ENCODE measurements around the gene KIAA1958. TPM values are rescaled to one million over a fixed set of nuclear protein-coding genes. Genes with fewer than 3 reads are reported as not detected.

Gene KIAA1958
- total and polyA plus RNA-seq, 10 of the 15 experiments (the other 5 are each of a cell fraction or from before 2014, with no cell fraction given), result 0.53 to 8.7 (median 4.0) TPM

- SMC1A ChIA-PET (ENCODE audit: uncharacterized antibody, unreplicated experiment), result no interaction called here
- H2AFZ ChIP-seq (ENCODE audit: control insufficient read depth, low read depth, low read length), result no peak overlapping the region
- CTCF ChIA-PET, result interaction anchor here (2.3 kb wide), 1 partner anchor 298 kb away, joined by 4 read pairs; no protein-coding TSS in a partner anchor
Measured at GRCh38 chr9:112604790-112605189, 118.2 kb downstream of the KIAA1958 start.

GRCh38 chr9:112605518-112605917, 118.9 kb downstream of the KIAA1958 start:
- POLR2A ChIA-PET, result no interaction called here
- CTCF ChIA-PET, result no interaction called here
- peak overlapping the region; percentile 71 for H3K27ac ChIP-seq (ENCODE audit: control insufficient read depth, insufficient read depth)
- H4K20me1 ChIP-seq (ENCODE audit: control insufficient read depth, insufficient read depth), result no peaks in the 10 kb centered on the region
- RAD21 ChIA-PET (ENCODE audit: unreplicated experiment), result no interaction called here
- H3K4me1 ChIP-seq (ENCODE audit: control insufficient read depth, insufficient read depth, low read length), result peaks cover 12% of the 10 kb centered on the region
- no peaks in the 10 kb centered on the region for H3K27me3 ChIP-seq (replicated peaks in 1 of 2; ENCODE audit: control insufficient read depth in 2 of 2, insufficient read depth in 2 of 2, low read length in 1 of 2)
- no peaks in the 10 kb centered on the region for H3K9me3 ChIP-seq (replicated peaks; ENCODE audit: control insufficient read depth, insufficient read depth, low read length)
- SMC1A ChIA-PET (ENCODE audit: uncharacterized antibody, unreplicated experiment), result no interaction called here
- no TSS peak for BruUV-seq (replicated peaks)
- H3K9ac ChIP-seq (ENCODE audit: control insufficient read depth, insufficient read depth, low read length), result no peak overlapping the region
- ATAC-seq (peak; percentile 96), DNase-seq (ENCODE audit: low read depth, low spot score) (peak; percentile 55), FAIRE-seq (peak; percentile 91)
- H3K4me3 ChIP-seq, result peak overlapping the region; percentile 17; the same call in 1 of the 2 replicates
- in situ Hi-C loops (cut with MboI), result no loop called here
- peak overlapping the region; percentile 78 for H3K4me2 ChIP-seq (ENCODE audit: control insufficient read depth, insufficient read depth)
- H3K36me3 ChIP-seq (ENCODE audit: control insufficient read depth in 2 of 2, insufficient read depth in 2 of 2, low read length in 1 of 2), result no peaks in the 10 kb centered on the region
- 0% methylated on average over 1 of the region's 1 CpG for WGBS (ENCODE audit: insufficient coverage, insufficient replicate concordance, low lambda C conversion rate, missing lambda C conversion rate)
- H2AFZ ChIP-seq (ENCODE audit: control insufficient read depth, low read depth, low read length), result peak overlapping the region; percentile 43; the same call in 1 of the 2 replicates
- intact Hi-C loops (cut with micrococcal nuclease; ENCODE audit: unreplicated experiment), result no loop called here
- H3K79me2 ChIP-seq (ENCODE audit: control insufficient read depth, insufficient read depth, low read length), result no peaks in the 10 kb centered on the region
- TF ChIP-seq BHLHE40 (IDR thresholded peaks at IDR 0.05; ENCODE audit: borderline replicate concordance in 1 of 2, low read depth in 2 of 2, low read length in 1 of 2), result no peak; a peak in 1 of 4 replicates
- TF ChIP-seq E2F4 (IDR thresholded peaks at IDR 0.05; ENCODE audit: low read depth, low read length), result no peak
- 0 out of 2 replicates have a peak, but pooled peaks have one; percentile 17 for TF ChIP-seq REST (IDR thresholded peaks at IDR 0.05; ENCODE audit: low read depth, low read length)
- TF ChIP-seq IKZF1 (conservative IDR thresholded peaks at IDR 0.05), result no peak
- TF ChIP-seq MAX (IDR thresholded peaks at IDR 0.05; ENCODE audit: low read depth, low read length), result no peak

More at GRCh38 chr9:112604790-112605189, 118.2 kb downstream of the KIAA1958 start:
- BruUV-seq (replicated peaks), result no TSS peak
- no peaks in the 10 kb centered on the region for H3K9me3 ChIP-seq (replicated peaks; ENCODE audit: control insufficient read depth, insufficient read depth, low read length)
- TF ChIP-seq BACH1 (IDR thresholded peaks at IDR 0.05; ENCODE audit: borderline replicate concordance) (no peak), ZNF384 (IDR thresholded peaks at IDR 0.05; ENCODE audit: borderline replicate concordance, low read depth, low read length) (no peak), NFIC (IDR thresholded peaks at IDR 0.05; ENCODE audit: low read depth, low read length) (no peak), E2F4 (IDR thresholded peaks at IDR 0.05; ENCODE audit: low read depth, low read length) (no peak), NR2C2 (IDR thresholded peaks at IDR 0.05; ENCODE audit: borderline replicate concordance, control insufficient read depth, insufficient read length, low read depth) (no peak), MYC (IDR thresholded peaks at IDR 0.05; ENCODE audit: insufficient read depth, insufficient read length, insufficient replicate concordance, low read length, severe bottlenecking) (no peak), NFYB (IDR thresholded peaks at IDR 0.05; ENCODE audit: insufficient read depth, low read depth, low read length) (no peak), CBX5 (IDR thresholded peaks at IDR 0.05; ENCODE audit: low read depth) (no peak), WRNIP1 (IDR thresholded peaks at IDR 0.05; ENCODE audit: borderline replicate concordance, low read depth, low read length) (no peak)
- H3K36me3 ChIP-seq (ENCODE audit: control insufficient read depth in 2 of 2, insufficient read depth in 2 of 2, low read length in 1 of 2), result no peaks in the 10 kb centered on the region
- no peak for DNase-seq (ENCODE audit: low read depth, low spot score)
- H3K79me2 ChIP-seq (ENCODE audit: control insufficient read depth, insufficient read depth, low read length), result no peaks in the 10 kb centered on the region
- H3K27me3 ChIP-seq (replicated peaks in 1 of 2; ENCODE audit: control insufficient read depth in 2 of 2, insufficient read depth in 2 of 2, low read length in 1 of 2), result no peaks in the 10 kb centered on the region
- in situ Hi-C loops (cut with MboI), result no loop called here
- intact Hi-C loops (cut with micrococcal nuclease; ENCODE audit: unreplicated experiment), result no loop called here
- peak overlapping the region; percentile 71 for H3K27ac ChIP-seq (ENCODE audit: control insufficient read depth, insufficient read depth)
- H3K4me2 ChIP-seq (ENCODE audit: control insufficient read depth, insufficient read depth), result peak overlapping the region; percentile 78
- H3K9ac ChIP-seq (ENCODE audit: control insufficient read depth, insufficient read depth, low read length), result no peak overlapping the region
- H3K4me3 ChIP-seq, result no peak overlapping the region
- H3K4me1 ChIP-seq (ENCODE audit: control insufficient read depth, insufficient read depth, low read length), result peaks cover 12% of the 10 kb centered on the region
- FAIRE-seq, result no peak
- no peak for ATAC-seq
- H4K20me1 ChIP-seq (ENCODE audit: control insufficient read depth, insufficient read depth), result no peaks in the 10 kb centered on the region
- 95% methylated on average over 2 of the region's 2 CpGs for WGBS (ENCODE audit: insufficient coverage, insufficient replicate concordance, low lambda C conversion rate, missing lambda C conversion rate)
- RAD21 ChIA-PET (ENCODE audit: unreplicated experiment), result no interaction called here
- POLR2A ChIA-PET, result no interaction called here

All from GM12878 (cell line).